CD4-positive, alpha-beta T cell treated with Interferon gamma for 1 hour (primary cell): ENCODE results near the gene ENKD1.

Experiments used
- DNase-seq: peaks from one replicate; pipeline ENCODE4 v3.0.0-alpha.2; 2020

The ENKD1 gene

GRCh38 chr16:67678354-67679023 lies 11.9 kb upstream of the ENKD1 start:
- DNase-seq, result no peak

- no peak for DNase-seq
Observed at GRCh38 chr16:67677712-67678111, 11.2 kb upstream of the ENKD1 start.

DNA sequence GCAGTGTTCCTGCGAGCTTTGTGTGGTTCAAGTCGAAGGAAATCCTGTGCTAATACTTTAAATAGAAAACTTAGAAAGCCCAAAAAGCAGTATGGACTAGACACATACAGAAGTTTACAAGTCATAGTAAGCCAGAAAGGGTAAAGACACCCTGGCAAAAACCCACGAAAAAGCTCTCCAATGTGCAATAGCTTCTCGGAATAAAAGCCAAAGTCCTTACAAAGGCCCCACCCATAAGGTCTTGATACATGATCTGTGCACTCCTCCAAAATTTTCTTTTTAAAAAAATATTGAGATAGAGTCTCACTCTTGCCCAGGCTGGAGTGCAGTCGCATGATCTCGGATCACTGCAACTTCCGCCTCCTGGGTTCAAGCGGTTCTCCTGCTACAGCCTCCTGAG lies 10.4 kb upstream of the ENKD1 start:
- no peak for DNase-seq

GRCh38 chr16:67676516-67676915 lies 10.0 kb upstream of the ENKD1 start:
- no peak for DNase-seq

DNA sequence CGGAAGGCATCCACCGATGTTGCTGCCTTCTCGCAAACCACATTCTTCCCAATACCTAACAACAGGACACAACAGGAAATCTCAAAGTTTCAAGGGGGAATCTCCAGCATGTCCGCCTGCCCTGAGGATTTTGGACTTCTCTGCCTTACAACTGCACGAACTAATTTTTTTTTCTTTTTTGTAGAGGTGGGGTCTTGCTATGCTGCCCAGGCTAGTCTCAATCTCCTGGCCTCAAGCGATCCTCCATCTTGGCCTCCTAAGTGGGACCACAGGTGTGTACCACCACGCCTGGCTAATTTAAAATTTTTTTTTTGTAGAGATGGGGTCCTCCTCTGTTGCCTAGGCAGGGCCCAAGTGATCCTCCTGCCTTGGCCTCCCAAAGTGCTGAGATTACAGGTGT lies 9.4 kb upstream of the ENKD1 start:
- DNase-seq, result no peak

GRCh38 chr16:67675579-67675935 lies 9.0 kb upstream of the ENKD1 start:
- no peak for DNase-seq

DNA sequence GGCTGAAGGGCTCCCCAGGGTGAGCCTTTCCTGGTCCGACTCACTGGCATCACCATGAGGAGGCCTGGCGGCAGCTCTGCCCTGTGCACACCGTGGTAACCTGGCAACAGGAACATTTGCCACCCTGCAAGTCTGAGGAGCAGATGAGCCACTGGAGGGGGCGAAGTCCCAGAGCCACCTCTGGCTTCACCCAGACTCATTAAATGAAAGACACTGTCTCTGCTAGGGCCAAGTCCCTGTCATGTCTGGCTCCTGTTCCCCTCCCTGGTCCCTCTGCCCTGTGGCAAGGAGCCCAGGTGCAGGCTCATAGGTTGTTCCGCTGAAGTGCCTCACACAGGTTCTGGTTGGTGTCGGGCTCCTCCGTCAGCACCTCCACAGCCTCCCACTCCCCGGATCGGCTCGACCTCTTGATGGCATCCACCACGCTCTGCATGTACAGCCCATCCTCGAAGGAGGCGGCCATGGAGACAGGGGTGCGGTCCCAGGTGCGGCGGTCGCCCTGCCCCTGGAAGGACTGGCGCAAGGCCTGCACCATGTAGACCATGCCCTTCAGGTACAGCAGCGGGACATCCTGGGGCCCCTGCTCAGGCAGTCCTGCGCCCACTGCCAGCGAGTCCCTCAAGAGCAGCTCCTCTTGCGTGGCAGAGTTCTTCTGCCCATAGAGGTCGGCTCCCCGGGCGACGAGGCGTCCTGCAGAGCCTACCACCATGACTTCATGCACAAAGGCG lies 8.5 kb upstream of the ENKD1 start:
- DNase-seq, result no peak

GRCh38 chr16:67673712-67674580 lies 7.4 kb upstream of the ENKD1 start:
- peak; percentile 25 for DNase-seq

DNA sequence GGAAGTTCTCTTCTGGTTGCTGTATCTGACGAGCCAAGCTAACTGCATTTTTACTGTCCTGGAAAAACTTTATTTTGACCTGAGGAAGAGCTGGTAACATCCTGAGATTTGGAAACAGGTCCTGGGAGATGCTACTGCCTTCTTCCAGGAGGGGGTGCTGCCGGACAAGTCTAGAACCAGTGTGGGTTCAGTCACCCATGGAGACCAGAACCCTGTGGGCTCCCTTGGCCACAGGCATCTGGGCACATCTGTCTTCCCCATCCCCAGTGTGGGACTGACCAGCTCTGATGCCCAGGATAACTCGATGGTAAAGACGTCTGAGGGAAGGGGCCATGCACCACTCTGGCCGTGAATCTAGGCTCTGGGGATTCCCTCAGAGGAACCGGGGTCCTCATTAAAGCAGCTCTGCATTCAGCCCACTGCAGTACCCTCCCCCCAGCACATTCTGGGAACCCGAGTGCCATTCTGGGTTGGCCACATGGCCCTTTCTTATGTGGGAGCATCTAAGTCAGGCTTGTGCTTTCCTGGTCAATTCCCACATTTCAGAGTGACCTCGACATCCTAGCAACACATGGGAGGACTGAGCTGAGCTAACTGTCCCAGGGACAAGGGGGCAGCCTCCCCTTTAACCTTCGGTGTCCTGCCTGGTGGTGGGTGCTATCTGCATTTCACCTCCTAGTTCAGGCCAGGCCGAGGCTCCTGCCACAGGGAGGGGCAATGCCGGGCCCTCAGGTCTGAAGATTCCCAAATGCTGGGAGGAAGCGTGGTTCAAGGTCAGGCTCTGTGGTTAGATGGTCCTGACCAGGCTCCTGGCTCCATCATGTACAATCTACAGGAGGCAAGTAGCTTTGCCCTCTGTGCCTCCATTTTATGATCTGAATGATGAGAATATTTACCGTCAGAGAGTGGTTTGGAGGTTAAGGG lies 6.5 kb upstream of the ENKD1 start:
- DNase-seq, result peak; percentile 59

DNA sequence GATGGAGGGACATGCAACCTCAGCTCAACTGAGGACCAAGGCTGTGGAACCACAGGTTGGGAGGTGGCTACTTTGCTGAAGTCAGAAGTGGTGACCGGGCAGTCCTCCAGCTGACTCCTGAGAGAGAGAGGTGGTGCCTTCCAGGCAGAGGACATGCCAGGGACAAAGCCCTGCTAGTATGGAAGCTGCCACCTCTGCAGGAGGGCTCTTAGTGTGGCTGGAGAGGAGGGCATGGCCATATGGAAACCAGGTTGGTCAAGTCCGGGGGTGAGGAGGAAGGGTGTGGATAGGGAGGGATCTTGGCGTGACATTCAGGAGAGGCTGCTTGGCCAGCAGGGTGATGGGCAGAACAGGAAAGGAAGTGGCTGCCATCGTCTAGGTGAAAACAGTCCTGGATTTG lies 5.8 kb upstream of the ENKD1 start:
- no peak for DNase-seq

DNA sequence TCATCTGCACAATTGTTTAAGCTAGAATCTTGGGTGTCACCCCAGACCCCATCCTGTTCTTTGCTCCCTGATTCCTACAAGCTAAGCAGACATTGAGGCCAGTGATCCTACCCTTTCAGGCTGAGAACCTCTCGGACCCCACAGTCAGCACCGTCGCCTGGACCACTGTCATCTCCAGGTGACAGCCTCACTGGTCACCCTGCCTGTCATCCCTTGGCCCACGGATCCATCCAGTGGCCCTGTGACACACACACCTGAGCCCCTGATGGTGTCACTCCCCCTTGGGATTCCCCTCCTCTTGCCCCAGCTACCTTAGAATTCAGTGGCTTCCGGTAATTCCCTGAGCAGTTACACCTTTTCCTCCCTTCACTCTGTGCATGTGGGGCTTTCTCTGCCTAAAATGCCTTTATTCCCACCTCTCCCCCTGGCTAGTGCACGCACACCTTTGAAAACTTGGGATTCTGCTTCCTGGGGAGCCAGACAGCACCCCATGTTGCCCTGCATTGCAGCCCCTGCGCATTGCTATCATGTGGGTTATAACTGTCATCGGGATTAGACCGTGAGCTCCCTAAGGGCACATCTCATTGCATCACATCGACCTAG lies 3.0 kb upstream of the ENKD1 start:
- no peak for DNase-seq

- DNase-seq, result peak; percentile 13
Observed at GRCh38 chr16:67668495-67669157, 2.1 kb upstream of the ENKD1 start.

GRCh38 chr16:67667817-67668494 lies 1.4 kb upstream of the ENKD1 start:
- peak; percentile 88 for DNase-seq

DNA sequence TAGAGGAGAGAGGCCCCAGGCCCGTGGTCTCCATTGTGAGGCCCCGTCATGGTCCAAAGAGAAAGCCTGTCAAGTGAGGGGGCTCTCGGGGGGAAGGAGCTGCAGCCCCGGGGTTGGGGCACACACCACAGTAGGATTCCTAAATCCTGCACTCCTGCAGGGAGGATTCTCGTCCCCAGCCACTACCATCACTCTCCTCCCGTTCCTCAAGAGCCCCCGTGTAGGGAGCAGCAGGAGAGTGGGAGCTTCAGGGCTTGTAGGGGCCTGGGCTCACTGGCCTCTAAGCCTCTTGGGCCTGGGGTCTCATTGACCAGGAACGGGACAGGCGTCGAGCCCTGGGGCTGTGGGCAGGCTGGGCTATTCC lies 885 bp upstream of the ENKD1 start:
- DNase-seq, result no peak

DNA sequence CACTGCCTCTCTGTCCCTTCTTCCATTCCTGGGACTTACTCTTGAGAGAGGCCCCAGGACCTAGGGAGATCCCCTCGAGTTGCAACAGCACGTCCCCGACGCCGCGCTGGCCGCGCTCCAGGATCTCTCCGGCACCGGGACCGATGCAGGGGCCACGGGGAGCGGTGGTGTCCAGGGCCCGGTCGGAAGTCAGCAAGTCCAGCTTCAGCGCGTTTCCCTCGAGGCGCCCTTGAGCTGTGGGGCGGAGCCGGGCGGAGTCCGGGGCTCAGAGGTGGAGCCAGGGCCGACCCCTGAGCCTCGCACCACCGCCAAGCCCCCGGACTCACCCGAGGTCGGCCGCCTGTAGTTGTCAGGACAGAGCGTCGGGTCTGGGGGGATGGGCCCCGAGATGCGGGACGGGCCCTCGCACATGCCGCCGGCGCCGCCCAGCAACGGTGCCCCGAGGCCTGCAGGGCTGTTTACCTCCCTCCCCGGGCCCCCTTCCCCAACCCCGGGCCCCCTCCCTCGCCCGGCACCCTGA lies 458 bp downstream of the ENKD1 start:
- DNase-seq, result no peak

- DNase-seq, result no peak
Observed at GRCh38 chr16:67665598-67665997, 952 bp downstream of the ENKD1 start.

GRCh38 chr16:67664871-67665270 lies 1.7 kb downstream of the ENKD1 start:
- DNase-seq, result no peak

GRCh38 chr16:67664258-67664657 lies 2.3 kb downstream of the ENKD1 start:
- DNase-seq, result no peak

- no peak for DNase-seq
Observed at GRCh38 chr16:67663877-67664222, 2.7 kb downstream of the ENKD1 start.

DNA sequence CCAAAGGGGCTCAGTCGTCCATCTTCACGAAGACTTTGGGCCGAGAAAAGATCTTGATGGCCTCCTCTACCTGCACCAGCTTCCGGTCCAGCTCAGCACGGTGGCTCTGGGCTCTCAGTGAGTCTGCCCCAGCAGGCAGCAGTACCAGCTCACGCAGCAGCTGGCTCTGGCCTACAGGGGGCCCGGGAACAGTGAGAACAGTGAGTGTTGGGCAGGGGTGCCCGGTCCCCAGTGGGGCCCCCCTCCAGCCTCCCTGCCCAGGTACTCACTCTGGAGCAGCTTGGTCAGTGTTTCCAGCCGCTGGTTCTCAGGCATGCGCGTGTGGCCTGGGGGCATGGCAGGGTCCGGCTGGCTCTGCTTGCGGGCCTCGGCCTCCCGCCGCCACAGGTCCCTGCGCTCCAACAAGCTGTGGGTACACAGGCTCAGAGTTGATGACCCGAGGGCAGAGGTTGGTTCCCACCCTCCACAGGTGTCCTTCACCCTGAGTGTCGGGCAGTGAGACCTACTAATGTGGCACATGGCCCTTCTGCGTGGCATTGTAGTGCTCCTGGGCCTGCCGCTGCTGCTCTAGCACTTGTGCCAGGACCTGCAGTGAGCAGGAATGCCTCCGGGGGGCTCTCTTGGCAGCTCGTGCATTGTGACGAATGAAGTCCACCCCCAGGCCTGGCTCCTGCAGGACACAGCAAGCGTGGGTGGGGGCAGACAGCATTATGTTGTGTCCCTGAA lies 3.2 kb downstream of the ENKD1 start:
- no peak for DNase-seq
